NAMALWA (cell line): ENCODE measurements around the gene GRM5.
"Not testable (repeated sequence)": the region's sequence is repeated elsewhere in the genome, so short reads cannot be mapped to it uniquely, and the experiment has no call there.

Experiments
- DNase-seq: peaks from one replicate; pipeline ENCODE4 v3.0.0-alpha.2; 2015; ENCODE audit warnings: low spot score

GRM5 gene

DNA sequence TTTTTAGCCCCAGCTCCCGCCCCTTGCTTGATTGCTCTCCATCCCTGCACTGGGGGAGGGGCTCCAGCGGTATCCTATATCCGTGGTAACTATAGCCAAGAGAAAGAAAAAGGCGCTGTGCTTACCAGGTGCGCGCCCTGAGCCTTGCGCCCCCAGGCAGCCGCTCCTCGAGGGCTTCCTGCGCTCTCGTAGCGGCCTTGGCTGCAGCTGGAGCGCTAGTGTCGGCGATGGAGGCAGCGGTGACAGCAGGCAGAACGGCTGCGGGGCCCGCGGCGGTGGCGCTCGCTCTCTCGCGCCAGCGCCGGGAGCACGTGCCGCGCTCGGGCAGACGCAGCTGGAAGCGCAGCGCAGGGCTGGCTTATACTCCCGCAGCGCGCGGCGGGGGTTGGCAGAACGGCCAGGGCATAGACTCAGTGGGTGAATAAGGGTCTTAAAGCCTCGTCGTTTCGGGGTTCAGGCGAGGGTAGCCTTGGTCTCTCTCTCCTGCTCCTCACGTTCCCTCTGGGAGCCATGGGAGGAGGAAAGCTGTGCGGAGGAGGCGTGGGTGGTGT, at the start of gene GRM5:
GRM5 (minus strand) TSS at position 332 of the 551 bp plus-strand sequence. CDS start 18,110 bp downstream, outside the sequence.
- DNase-seq: not testable (repeated sequence)

DNA sequence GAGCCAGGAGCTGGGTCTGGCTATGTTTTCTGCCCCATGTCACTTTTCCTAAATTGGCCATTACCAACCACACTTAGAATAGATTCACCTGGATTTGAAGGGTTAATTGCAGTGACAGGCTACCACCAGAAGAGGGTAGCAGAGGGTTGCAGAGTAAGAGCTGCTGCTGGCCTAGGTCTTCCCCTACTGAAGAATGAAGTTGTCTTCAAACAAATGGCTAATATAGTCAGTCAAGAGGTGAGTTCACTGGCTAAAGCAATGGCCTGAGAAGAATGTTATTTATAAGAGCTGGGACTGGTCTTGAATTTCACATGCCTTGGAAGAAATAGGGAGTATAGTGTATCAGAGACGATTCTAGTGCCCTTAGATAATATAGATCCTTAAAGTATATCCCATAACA, 32.2 kb upstream of the GRM5 start:
- peak; percentile 44 for DNase-seq

DNA sequence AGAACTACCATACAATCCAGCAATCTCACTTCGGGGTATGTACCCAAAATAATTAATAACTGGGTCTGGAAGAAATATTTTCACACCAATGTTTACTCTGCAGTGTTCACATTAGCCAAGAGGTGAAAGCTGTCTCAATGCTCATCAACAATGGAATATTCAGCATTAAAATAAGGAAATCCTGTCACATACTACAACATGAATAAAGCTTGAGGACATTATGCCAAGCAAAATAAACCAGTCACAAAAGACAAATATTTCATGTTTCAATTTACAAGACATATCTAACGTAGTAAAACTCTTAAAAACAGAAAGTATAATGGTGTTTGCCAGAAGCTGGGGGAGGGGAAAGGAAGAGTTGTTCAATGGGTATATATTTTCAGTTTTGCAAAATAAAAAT, 28.0 kb upstream of the GRM5 start:
- not testable (repeated sequence) for DNase-seq

DNA sequence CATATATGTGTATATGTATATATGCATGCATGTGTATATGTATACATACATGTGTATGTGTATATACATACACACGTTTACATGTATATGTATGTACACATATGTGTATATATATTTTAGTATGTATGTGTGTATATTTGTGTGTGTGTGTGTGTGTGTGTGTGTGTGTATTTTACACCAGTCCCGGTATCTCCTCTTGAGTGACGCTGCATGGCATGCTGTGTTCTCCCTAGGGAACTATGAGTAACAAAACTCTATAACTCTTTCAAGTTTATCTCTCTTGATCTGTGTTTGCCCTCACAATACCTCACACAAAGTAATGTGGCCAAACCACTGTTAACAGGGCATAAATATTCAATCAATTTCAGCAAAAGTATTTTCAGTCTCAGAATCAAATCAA, 19.2 kb upstream of the GRM5 start:
- DNase-seq: not testable (repeated sequence)

DNA sequence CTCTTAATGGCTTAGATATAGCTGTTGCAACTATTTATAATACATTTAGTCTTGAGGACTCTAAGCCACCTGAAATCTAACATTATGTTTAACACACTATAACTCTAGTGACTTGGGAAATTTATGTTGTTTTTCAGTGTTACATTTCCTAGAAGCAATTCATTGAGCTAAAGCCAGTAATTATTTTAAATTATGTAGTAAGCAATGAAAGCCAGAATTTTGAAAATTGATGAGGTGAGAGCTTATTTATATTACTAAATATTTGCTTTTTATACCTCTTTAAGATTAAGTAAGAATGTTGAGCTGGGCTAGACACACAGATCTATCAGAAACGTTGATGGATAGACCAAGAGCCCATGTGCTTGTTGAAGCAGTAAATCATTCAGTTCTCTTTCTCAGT, 5.1 kb upstream of the GRM5 start:
- DNase-seq: not testable (repeated sequence)

DNA sequence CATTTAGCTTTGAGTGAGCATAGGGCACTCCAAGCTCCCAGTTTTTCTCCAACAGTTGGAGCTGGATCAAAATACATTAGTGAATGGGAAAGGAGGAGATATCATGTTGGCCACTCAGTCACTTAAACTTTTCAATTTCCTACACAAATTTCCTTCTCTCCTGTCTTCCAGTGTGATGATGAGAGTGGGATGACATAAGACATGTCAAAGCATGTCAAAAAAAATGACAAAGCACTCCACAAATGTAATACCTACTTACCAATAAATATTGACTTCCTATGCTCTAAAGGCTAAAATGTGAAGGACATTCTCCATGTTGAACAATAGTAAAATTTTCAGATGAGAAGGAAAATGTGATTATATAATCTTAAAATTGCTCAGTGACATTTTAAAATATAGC, 1.5 kb upstream of the GRM5 start:
- DNase-seq: no peak

DNA sequence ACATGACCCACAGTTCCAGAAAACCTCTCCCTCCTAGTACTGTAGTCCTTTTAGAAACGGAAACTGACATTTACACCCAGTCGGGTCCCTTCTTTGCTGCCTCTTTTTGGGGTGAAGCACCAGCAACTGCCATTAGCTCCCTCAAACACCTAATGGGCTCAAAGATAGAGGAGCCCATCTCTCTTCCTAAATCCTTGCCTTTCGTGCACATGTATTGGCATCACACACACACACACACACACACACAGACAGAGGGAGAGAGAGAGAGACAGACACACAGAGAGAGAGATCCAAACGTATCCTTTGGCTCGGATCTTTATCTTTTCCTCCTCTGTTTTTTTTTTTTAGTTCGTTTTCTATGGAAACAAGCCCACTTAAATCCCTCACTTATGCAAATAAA, 716 bp downstream of the GRM5 start:
- no peak for DNase-seq

DNA sequence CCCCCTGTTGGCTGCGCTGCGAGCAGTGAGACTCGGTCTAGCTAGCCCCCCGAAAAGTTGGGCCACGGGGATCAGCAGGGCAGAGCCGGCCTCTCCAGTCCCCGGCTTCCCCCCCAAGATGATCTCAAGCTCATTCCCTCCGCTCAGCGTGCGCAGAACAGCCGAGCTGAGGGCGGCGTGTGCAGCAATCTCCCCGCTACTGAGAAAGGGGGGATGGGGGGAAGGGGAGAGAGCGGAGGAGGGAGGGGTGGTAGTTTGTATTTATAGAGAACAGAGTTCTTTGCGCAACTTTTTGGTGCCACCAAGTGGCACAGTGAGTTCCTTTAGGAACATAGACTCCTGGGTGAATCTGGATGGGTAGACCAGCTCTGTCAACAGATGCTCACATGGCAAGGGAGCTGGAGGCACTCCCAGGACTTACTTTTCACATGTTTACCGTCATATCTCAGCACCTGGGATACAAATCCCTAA, 2.3 kb downstream of the GRM5 start:
- not testable (repeated sequence) for DNase-seq

DNA sequence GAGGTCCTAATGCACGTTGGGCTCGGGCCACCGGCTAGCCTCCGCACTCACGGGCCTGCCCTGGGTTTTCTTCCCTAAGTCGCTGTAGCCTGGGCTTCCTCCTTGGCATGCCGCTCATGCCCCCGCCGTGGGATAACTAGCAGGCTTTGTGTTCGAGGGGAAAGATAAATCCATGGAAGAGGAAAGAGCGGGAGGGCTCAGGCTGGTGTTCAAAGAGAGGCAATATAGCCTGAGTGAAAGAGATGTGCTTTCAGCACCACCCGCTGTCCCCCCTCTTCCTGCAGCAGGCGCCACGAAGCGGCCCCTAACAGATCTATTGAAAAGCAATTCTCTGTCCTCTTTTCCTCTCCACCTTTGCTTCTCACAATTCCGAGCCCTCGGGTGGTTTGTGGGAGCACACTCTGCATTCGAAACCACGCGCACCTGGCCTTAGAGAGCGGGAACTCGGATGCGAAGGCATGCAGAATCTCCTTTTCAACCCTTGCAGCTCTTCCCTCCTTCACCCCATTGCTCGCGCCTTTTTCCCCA, 2.9 kb downstream of the GRM5 start:
- DNase-seq: not testable (repeated sequence)

DNA sequence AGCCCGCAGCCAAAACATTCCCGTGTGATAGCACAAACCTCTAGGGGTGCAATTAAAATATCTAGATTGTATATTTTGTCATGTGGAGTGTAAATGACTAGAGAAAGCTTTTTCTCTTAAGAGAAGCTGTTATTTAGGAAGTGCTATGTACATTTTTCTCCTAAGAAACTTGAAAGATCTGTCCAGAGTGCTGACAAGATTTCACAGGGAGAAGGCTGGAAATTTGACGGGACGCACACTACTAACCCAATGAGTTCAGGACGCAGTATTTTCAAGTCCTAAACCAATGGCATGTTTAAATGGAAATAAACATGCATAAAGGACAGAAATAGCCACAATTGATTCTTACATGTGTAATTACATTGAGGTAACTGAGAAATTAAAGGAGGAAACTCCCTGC, 3.9 kb downstream of the GRM5 start:
- DNase-seq: not testable (repeated sequence)

DNA sequence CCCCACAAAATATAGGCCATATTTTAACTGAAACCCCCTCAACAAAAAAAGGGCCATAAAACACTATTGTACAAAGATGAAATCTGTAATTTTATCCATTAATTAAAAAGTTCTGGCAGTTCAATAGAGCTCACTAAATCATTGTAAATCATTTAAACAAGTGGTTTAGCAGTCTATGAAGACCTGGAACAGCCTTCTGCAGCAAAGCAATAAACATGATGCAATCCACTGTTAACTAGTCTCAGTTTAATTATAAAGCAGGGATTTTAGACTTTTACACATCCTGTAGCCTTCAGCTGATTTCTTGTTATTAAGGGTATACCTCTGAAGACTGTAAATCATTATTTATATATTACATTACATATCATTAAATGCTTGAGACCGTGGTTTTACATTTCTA, 8.4 kb downstream of the GRM5 start:
- not testable (repeated sequence) for DNase-seq

DNA sequence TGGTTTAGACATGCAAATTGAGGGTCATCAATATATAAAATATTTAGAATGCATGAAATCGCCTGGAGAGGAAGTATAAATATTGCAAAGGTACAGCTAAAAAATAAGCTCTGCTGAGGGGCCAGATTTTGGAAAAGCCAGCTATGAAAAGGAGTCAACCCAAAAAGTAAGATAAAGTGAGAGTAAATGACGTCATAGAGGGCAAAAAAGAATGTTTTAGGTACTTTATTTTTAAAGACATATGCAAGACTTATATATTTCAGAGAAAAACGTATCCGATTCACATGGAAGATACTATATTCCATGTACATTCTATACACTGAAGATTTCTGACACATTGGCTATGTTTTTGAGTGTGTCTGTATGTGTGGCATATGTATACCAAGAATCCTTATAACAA, 13.6 kb downstream of the GRM5 start:
- no peak for DNase-seq

DNA sequence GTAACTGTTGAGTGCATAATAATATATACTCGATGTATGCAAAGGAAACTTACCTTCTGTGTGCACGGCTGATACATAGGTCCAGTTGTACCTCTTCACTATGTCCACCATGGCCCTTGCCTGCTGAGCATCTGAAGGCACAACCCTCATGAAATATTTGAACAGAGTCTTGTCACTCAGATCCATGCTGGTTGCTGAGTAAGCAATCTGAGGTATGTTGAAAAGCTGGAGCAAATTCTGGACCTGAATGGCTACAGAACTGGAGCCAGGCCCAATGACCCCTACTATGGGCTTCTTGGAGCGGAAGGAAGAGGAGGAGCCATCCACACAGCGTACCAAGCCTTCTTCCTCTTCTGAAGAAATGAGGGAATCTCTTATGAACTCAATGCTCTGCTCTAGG, 18.6 kb downstream of the GRM5 start:
- not testable (repeated sequence) for DNase-seq

DNA sequence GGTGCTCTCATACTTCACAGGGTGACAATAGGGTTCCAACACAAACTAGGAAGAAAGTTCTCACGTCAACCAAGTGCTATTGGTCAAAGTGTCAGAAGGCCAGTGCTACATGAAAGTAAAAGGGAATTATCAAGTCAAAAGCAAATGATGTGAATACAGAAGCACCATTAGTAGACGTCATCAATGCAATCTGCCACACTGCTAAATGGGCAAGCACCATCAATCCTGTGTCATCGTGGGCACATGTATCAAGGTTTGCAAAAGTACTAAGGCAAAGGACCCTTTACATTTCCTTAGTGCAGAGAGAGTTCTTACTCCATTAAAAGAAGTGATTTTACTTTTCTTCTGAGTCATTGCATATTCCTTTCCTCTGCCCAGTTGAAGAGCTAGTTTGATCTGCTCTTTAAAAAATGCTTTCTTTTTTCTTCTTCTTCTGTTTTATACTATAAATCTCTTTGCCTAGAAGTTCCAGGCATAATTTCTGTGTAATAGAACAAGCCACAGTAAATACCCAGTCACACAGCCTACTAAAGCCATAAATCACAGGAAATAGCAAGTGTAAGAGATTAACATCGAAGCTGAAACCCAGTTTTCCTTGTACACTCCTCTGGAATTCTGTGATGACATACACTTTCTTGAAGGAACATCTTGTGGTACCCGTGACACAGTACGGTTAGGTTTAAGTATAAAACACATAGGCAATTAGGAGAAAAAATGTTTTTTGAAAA, 21.8 kb downstream of the GRM5 start:
- not testable (repeated sequence) for DNase-seq

DNA sequence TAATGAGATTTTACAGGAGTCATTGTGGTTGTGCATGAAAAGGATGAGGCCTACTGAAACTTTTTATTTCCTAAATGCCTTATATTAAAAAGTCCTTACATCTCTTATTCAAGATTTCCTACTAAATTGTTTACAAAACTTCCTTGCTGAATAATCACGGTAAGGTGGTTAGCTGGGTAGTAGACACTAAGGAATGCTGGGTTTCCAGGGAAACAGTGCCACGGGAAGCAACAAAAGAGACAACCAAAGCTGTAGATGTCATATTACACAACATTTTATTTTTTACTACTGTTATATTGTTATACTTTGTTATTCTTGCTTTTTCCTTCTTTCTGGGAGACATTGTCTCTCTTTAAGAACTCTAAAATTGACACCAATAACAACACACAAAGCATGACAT, 36.1 kb downstream of the GRM5 start:
- DNase-seq: not testable (repeated sequence)

DNA sequence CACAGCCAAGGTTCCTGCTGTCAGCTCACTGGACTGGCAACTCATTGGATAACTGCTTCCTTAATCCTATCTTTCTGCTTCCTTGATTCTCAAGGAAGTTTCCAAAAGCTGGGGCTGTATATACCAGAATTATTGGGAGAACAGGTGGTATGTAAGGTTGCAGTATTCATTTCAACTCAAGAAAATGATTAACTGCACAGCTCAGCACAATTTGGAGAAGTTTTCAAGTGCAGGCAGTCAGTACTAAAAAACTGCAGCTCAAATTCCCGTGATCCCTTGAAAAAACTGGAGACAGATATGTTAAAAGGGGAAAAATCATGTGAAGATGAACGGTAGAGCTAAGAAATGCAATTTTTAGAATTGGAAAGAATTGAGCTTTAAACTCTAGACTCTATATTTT, 44.4 kb downstream of the GRM5 start:
- no peak for DNase-seq

DNA sequence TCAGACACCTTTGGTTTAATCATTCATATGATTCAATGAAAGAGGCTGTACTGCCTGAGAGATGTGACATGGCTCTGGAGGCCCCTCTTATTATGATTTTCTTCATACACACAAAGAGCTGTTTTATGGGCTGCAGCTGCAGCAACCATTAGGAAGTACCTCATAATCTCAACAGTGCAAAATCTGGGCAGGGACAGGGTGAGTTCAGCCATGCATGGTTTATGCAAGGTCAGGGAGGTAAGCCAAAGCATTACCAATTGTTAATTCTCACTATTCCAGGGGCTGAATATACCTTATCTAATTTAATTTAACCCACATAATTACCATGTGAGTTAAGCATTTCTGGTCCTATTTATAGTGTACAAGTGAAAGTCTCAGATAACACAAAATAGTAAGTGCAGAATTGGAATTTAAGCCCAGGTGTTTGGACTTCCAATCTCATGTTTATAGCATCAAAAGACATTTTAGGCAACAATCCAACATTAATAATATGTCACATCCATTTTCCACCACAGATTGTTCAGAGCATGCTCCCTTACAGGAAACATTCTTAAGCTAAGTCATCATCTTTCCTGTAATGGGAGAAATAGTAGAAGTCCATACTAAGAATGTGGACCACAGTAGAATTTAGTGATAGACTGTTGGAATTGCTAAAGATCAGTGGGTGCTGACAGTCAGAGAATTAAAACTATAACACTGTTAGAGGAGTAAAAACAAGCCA, 45.8 kb downstream of the GRM5 start:
- DNase-seq: not testable (repeated sequence)

DNA sequence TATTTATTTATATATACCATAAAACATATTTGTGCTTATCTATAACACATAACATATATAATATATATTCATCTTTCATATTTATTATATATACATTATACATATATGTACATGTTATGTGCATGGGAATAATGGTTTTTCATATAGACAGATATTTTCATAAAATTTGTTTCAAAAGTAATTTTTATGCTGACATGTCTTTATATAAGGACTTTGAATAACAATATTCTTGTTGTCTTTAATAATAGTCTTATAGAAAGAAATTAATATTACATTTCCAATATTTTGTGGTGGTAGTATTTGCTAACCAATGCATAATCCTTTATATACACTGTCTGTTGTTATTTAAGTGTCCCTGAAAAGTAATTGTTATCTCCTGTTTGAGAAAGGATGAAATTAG, 49.6 kb downstream of the GRM5 start:
- DNase-seq: no peak

DNA sequence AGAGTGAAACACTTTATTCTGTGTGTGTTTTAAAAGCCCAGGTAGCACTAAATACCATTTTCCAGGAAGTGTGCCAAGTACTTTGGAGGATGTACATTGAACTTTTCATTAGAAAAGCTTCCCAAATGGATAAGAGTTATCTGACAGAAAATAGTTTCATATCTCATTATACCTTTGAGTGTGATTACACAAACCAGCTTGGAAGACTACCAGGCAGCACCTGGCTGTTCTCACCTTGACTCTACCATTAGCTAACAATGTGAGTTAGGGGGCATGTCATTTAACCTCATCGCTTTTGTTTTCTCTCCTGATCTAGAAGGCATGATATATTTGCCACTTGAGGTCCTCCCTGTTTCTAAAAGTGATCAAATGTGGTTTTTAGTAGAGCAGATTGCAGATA, 50.2 kb downstream of the GRM5 start:
- DNase-seq: no peak

DNA sequence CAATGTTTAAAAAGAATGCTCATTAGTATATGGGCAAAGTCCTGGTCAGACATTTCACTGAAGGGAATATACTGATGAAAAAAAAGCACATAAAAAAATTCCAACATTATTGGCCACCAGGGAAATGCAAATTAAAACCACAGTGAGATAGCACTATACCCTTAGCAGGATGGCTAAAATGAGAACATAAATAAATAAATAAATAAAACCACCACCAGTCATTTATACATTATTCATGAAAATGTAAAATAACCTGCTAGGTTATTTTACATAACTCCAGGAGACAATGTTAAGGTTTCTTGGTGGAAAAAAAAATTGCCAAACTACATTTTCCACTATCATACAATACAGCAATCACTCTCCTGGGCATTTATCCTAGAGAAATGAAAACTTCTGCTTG, 64.9 kb downstream of the GRM5 start:
- not testable (repeated sequence) for DNase-seq

DNA sequence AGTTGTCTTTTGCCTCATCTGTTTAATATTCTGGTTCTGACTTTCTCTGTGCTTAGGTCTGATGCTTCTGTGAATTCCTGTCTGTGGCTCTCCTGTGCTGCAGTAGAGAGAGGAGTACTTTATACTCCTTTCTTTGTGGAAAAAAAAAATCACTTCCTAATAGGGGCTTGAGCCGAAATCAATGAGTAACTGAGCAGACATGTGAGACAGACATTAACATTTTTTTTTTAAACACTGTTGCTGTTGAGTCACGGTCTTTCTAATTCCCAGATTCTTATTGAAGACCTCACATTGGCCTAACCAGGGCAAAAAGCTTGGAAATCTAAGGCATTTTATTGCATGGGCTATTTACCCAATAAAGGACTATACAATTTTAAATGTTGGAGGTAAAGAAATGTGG, 86.1 kb downstream of the GRM5 start:
- no peak for DNase-seq

DNA sequence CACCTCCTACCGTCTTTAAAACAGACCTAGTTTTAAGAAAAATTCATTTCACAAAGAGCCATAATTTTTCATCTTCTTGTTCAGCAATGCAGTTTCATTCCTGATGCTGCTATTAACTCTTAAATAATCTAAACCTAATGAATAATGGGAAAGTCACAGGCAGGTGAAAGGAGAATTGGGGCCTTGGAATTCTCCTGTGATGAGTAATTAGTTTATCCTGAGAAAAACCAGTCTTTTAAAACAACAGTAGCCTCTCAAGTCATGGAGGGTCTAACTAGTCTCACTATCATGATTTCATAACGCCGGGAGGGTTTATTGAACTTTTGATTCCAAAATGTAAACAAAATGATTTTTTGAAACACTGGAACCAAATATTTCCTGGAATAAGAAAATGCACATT, 86.8 kb downstream of the GRM5 start:
- not testable (repeated sequence) for DNase-seq

DNA sequence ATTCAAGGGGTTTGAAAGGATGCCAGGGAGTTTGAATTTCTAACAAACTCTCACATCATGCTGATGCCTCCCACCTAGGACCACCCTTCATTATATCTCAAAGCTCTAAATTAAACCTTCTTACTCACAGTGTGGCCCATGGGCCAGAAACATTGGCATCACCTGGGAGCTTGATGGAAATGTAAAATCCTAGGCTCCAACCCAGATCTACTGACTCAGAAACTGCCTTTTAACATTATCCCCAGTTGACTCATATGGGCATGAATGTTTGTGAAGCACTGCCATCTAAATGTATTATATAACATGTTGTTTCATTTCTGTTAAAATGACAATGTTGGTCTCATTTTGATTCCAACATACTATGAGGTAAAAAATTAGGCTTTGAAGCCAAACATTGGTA, 90.3 kb downstream of the GRM5 start:
- DNase-seq: not testable (repeated sequence)
